ENCODE results near the gene SLC9A8.

SLC9A8 gene

DNA sequence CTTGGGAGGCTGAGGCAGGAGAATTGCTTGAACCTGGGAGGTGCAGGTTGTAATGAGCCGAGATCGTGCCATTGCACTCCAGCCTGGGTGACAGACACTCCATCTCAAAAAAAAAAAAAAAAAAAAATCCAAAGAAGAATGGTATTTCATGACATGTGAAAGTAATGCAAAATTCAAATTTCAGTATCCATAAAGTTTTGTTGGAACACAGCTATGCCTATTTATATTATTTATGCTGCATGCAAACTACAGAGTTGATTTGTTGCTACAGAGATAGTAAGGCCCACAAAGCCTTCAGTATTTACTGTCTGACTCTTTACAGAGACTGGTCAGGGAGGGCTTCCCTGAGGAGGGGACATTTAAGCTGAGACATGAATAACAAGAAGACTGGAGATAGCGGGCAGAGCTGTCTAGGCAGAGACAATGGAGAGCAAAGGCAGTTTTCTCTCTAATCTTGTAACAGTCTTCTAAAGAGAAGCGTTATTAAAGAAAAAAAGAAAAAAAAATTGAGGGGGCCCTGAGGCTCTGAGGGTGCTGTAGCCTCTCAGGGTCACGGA, 2.7 kb upstream of the SLC9A8 start:
- TF ChIP-seq FOXM1 (IDR thresholded peaks at IDR 0.05; ENCODE audit: borderline replicate concordance, low read depth) = no peak
- no peak for TF ChIP-seq CEBPB (IDR thresholded peaks at IDR 0.05)
- TF ChIP-seq RAD21 (IDR thresholded peaks at IDR 0.05; ENCODE audit: low read depth) = no peak
- TF ChIP-seq TCF12 (IDR thresholded peaks at IDR 0.05; ENCODE audit: low read depth) = no peak
- TF ChIP-seq YY1 (IDR thresholded peaks at IDR 0.05; ENCODE audit: low read depth) = no peak
- no peak for TF ChIP-seq TEAD4 (IDR thresholded peaks at IDR 0.05)
- TF ChIP-seq, protein P1, sequence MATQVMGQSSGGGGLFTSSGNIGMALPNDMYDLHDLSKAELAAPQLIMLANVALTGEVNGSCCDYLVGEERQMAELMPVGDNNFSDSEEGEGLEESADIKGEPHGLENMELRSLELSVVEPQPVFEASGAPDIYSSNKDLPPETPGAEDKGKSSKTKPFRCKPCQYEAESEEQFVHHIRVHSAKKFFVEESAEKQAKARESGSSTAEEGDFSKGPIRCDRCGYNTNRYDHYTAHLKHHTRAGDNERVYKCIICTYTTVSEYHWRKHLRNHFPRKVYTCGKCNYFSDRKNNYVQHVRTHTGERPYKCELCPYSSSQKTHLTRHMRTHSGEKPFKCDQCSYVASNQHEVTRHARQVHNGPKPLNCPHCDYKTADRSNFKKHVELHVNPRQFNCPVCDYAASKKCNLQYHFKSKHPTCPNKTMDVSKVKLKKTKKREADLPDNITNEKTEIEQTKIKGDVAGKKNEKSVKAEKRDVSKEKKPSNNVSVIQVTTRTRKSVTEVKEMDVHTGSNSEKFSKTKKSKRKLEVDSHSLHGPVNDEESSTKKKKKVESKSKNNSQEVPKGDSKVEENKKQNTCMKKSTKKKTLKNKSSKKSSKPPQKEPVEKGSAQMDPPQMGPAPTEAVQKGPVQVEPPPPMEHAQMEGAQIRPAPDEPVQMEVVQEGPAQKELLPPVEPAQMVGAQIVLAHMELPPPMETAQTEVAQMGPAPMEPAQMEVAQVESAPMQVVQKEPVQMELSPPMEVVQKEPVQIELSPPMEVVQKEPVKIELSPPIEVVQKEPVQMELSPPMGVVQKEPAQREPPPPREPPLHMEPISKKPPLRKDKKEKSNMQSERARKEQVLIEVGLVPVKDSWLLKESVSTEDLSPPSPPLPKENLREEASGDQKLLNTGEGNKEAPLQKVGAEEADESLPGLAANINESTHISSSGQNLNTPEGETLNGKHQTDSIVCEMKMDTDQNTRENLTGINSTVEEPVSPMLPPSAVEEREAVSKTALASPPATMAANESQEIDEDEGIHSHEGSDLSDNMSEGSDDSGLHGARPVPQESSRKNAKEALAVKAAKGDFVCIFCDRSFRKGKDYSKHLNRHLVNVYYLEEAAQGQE (IDR thresholded peaks at IDR 0.05; ENCODE audit: low read depth) = no peak
- no peak for TF ChIP-seq EP300 (IDR thresholded peaks at IDR 0.05; ENCODE audit: borderline replicate concordance)
- TF ChIP-seq, protein P2, sequence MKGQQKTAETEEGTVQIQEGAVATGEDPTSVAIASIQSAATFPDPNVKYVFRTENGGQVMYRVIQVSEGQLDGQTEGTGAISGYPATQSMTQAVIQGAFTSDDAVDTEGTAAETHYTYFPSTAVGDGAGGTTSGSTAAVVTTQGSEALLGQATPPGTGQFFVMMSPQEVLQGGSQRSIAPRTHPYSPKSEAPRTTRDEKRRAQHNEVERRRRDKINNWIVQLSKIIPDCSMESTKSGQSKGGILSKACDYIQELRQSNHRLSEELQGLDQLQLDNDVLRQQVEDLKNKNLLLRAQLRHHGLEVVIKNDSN (IDR thresholded peaks at IDR 0.05) = no peak
- TF ChIP-seq TAF1 (IDR thresholded peaks at IDR 0.05; ENCODE audit: low read depth) = no peak
- no peak for TF ChIP-seq EGR1 (IDR thresholded peaks at IDR 0.05)
- no peak for TF ChIP-seq ZBTB7A (IDR thresholded peaks at IDR 0.05; ENCODE audit: low read depth)
- TF ChIP-seq, protein P3, sequence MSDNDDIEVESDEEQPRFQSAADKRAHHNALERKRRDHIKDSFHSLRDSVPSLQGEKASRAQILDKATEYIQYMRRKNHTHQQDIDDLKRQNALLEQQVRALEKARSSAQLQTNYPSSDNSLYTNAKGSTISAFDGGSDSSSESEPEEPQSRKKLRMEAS (IDR thresholded peaks at IDR 0.05) = no peak
- TF ChIP-seq NFIC (IDR thresholded peaks at IDR 0.05) = no peak
- TF ChIP-seq CREB1 (IDR thresholded peaks at IDR 0.05; ENCODE audit: low read depth) = no peak

DNA sequence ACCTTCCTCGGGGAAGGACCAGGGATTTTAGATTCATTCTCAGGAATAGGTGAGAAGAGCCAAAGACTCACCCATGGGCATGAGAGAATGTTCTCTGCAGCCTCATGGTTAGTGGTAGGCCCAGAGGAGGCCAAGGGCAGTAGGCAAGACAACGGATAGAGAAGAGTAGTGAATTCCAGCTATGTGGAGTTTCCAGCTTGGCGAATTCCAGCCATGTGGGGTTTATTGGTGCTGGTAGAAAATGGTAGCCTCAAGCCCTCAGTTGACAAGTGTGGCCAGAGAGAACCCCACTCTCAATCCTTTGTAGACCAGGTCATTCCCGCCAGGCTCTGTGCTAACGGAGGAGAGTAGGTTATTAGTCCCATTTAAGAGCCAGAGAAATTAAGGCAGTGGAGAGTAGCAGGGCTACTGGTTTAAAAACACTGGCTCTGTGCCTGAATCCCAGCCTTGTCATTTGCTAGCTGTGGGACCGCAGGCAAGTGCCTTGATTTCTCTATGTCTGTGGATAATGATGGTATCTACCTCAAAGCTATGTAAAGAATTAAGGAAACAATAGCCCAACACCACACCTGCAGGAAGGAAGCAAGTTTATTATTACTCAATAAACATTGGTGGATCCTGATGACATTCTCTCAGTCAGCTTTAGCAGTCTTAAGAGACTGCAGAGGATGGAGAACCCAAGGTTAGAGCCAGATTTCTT, 2.0 kb upstream of the SLC9A8 start:
- TF ChIP-seq FOXM1 (IDR thresholded peaks at IDR 0.05; ENCODE audit: borderline replicate concordance, low read depth) = no peak
- TF ChIP-seq EGR1 (IDR thresholded peaks at IDR 0.05) = no peak
- TF ChIP-seq TEAD4 (IDR thresholded peaks at IDR 0.05) = no peak
- TF ChIP-seq CEBPB (IDR thresholded peaks at IDR 0.05) = no peak
- TF ChIP-seq ZBTB7A (IDR thresholded peaks at IDR 0.05; ENCODE audit: low read depth) = no peak
- no peak for TF ChIP-seq TCF12 (IDR thresholded peaks at IDR 0.05; ENCODE audit: low read depth)
- no peak for TF ChIP-seq EP300 (IDR thresholded peaks at IDR 0.05; ENCODE audit: borderline replicate concordance)
- TF ChIP-seq RAD21 (IDR thresholded peaks at IDR 0.05; ENCODE audit: low read depth) = no peak
- TF ChIP-seq TAF1 (IDR thresholded peaks at IDR 0.05; ENCODE audit: low read depth) = no peak
- TF ChIP-seq, protein P3 (IDR thresholded peaks at IDR 0.05) = no peak
- no peak for TF ChIP-seq NFIC (IDR thresholded peaks at IDR 0.05)
- TF ChIP-seq, protein P1 (IDR thresholded peaks at IDR 0.05; ENCODE audit: low read depth) = no peak
- TF ChIP-seq, protein P2 (IDR thresholded peaks at IDR 0.05) = no peak
- no peak for TF ChIP-seq CREB1 (IDR thresholded peaks at IDR 0.05; ENCODE audit: low read depth)

DNA sequence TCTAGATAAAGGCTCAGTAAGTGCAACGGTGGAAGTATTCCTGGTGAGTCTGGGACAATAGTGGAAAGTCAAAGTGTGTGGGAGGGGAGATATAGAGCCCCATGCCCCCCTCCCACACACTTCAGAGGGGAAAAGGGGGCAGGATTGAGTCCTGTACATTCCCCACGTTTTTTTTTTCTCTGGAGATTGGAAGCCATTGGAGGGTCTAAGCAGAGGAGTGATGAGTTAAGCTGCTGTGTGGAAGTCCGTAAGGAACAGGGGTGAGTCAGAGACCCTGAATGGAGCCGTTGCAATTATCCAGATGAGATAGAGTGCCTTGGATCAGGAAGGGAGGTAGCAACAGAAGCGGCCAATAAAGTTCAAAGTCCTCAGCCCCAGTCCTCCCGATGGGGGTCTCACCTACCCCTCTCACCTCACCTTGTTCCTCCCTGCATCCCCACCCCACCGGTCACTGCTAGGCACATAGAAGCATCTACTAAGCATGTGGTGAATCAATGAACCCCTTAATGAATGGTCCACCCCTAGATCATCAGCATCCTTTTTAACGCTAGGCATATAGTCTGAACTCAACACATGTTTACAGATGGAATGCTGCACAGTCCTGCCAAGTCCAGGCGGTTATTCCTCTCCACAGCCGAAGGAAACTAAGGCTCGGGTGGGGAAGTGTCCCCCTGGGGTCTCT, 662 bp upstream of the SLC9A8 start:
- TF ChIP-seq ZBTB7A (IDR thresholded peaks at IDR 0.05; ENCODE audit: low read depth) (0 out of 2 replicates have a peak, but pooled peaks have one; percentile 12), EP300 (IDR thresholded peaks at IDR 0.05; ENCODE audit: borderline replicate concordance) (no peak)

DNA sequence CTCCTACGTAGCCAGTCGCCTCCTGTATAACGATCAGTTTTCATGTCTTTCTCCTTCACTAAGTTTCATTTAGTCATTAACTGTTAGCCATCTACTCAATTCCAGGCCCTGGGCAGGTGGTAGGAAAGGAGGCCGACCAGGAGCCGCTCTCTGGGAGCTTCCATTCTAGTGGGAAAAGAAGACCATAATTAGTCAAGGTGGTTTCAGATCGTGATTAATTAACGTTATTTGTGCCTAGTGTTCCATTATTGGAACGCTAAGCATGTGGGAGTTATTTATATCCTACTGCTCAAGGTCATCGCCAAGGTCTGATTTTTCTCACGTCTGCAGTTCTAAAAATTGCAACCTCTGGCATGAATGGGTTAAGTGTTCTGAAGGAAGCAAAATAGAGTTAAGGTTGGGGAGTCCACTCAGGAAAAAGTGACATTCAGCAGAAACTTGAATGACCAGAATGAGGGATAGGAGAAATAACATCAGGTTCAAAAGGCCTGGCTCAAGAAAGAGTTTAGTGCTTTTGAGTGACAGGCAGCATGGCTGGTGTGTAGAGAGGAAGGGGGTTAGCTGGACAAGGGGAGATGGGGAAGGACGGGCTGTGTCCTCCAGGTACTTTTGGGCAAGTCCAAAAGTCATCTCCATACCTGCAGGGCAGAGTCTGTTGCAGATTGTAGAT, 812 bp downstream of the SLC9A8 start:
- TF ChIP-seq, protein P3 (IDR thresholded peaks at IDR 0.05) = no peak
- TF ChIP-seq TEAD4 (IDR thresholded peaks at IDR 0.05) (no peak), TAF1 (IDR thresholded peaks at IDR 0.05; ENCODE audit: low read depth) (no peak), TCF12 (IDR thresholded peaks at IDR 0.05; ENCODE audit: low read depth) (no peak), NFIC (IDR thresholded peaks at IDR 0.05) (no peak), FOXM1 (IDR thresholded peaks at IDR 0.05; ENCODE audit: borderline replicate concordance, low read depth) (no peak), EGR1 (IDR thresholded peaks at IDR 0.05) (no peak), CREB1 (IDR thresholded peaks at IDR 0.05; ENCODE audit: low read depth) (no peak)
- TF ChIP-seq, protein P1 (IDR thresholded peaks at IDR 0.05; ENCODE audit: low read depth) = no peak

Measured in Ishikawa (cell line).